ENCODE measurements around the gene HOXA3. TPM values are rescaled to one million over a fixed set of nuclear protein-coding genes. Genes with fewer than 3 reads are reported as not detected.

Gene HOXA3
- polyA plus RNA-seq, 1 donor: 14.3 TPM

- DNase-seq (ENCODE audit: low read depth): no peak
Measured at GRCh38 chr7:27189295-27189996, 37.1 kb upstream of the HOXA3 start.

- no peak for DNase-seq (ENCODE audit: low read depth)
Measured at GRCh38 chr7:27188386-27189294, 36.3 kb upstream of the HOXA3 start.

DNA sequence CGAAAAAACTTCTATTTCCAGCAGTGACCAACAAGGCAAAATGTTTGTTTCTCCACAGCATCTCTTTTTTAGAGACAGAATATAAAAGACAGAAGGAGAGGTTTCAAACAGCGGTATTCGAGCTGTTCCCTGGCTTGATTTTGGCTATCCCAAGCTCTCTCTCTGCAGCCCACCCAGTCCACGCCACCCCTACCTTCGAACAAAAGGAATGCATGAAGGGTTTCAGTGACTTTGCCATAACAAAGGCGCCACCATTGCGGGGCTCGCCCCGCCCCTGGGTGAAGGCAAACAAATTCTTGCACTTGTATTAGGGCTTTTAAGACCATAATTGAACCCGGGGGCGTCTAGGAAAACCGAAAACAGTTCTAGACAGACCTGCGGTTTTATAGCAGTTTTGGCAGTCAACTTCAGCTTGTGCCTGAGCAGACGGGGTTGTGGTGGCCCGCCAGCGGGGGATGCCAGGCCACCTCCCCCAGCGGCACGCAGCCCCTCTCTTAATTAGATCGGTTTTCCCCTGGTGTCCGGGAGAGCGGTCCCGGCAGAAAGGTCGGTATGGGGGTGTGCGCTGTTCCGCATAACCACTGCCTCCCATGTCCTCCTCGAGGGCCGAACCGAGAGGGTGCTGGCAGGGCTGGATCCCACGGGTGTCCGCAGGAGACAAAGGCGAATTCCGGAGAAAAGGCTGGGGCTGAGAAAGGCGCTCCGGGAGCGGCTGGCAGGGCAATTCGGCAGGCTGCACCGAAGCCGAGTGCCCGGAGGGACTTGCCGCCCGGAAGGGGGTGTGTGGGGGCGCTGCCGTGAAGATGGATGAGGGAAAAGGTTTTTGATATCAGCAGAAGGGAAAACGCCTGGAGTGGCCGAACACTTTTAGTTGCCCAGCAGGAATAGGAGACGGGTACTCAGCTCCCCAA, 35.3 kb upstream of the HOXA3 start:
- no peak for DNase-seq (ENCODE audit: low read depth)

DNA sequence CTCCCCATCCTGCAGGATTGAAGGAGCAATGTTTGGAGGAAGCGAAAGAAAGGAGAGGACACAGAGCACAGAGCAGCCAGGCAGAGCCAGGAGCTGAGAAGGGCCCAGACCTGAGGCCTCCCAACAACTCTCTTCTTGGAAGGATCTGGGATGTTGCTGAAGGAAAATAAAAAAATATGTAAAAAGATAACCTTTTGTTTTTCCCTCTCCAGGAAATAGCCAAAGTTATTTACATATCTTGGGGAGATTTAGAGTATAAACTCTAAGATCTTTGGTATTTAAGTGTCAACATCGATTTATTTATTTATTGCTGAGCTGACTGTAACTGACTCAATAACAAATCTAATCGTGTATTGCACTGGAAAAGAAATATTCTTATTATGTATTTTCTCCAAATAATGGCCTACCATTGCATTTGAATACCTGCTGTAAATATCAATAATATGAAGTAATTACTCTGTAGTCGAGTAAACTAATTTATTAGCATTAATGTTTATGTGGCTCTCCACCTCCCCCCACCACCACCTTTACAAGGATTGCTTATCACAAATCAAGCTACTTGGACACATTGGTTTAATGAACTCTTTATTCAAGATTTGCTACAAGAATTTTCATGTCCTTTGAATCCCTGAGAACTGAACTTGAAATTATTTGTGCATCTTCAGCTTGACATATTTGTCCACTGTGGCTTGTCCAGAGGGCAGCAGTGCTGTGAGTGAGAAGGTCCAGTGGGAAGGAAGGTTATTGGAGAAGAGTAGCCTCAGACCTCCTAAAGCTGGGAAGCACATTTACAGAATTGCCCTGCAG, 34.5 kb upstream of the HOXA3 start:
- no peak for DNase-seq (ENCODE audit: low read depth)

- no peak for DNase-seq (ENCODE audit: low read depth)
Measured at GRCh38 chr7:27185854-27186667, 33.7 kb upstream of the HOXA3 start.

GRCh38 chr7:27185013-27185853, 32.9 kb upstream of the HOXA3 start, which contains the start of gene HOXA11:
HOXA11 (minus strand) TSS chr7:27185232; CDS start chr7:27185144, 88 bp downstream.
- DNase-seq (ENCODE audit: low read depth): no peak

DNA sequence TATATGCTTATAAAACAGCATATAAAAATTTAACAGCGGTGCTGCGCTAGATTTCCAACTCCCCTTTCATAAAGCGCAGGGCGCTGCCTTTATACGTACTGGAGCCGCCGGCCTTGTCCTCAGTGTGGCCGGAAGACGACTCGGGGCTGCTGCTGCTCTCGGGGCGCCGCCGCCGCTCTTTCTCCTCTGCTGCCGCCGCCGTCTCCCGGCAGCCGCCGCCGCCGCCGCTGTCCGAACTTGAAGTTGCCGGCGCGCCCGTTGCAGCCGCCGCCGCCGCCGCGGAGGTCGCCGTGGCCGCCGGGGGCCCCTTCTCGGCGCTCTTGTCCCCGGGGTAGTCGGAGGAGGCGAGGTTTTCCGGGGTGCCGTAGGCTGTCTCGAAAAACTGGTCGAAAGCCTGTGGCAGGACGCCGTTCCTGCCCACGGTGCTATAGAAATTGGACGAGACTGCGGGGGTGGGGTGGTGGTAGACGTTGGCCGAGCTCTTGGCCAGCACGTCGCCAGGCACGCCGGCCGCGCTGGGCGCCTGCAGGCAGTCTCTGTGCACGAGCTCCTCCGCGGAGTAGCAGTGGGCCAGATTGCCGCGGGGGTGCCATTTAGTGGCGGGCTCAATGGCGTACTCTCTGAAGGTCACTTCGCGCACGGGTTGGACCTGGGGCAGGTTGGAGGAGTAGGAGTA, 32.1 kb upstream of the HOXA3 start:
- DNase-seq (ENCODE audit: low read depth): no peak

DNA sequence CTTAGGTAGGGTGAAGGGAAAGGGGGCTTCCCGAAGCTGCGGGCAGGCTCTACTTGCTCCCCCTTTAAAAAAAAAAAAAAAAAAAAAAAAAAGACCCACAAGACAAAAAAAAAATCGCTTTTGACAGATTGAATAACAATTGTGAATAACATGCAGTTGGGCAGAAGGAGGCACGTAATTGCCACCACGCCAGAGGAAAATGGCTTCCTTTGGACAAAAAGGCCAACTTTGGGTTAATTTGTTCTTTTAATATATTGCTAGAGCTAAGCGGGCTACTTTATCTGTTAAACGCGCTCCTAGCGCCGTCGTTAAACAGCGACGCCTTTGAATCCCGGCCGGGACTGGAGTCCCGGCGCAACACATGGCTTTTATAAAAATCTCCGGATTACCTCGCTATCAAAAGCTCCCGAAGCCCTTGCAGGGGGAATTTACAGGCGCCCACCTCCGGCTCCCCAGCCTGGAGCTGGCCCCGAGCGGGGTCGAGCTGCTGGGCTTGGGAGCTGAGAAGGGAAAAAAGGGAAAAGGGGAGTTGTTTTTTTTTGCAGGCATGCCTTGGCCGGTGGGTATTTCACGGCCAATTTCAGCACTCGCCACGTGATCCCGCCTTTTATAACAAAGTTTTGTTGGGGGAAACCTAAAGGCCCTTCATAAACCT, 31.4 kb upstream of the HOXA3 start:
- DNase-seq (ENCODE audit: low read depth): no peak

DNA sequence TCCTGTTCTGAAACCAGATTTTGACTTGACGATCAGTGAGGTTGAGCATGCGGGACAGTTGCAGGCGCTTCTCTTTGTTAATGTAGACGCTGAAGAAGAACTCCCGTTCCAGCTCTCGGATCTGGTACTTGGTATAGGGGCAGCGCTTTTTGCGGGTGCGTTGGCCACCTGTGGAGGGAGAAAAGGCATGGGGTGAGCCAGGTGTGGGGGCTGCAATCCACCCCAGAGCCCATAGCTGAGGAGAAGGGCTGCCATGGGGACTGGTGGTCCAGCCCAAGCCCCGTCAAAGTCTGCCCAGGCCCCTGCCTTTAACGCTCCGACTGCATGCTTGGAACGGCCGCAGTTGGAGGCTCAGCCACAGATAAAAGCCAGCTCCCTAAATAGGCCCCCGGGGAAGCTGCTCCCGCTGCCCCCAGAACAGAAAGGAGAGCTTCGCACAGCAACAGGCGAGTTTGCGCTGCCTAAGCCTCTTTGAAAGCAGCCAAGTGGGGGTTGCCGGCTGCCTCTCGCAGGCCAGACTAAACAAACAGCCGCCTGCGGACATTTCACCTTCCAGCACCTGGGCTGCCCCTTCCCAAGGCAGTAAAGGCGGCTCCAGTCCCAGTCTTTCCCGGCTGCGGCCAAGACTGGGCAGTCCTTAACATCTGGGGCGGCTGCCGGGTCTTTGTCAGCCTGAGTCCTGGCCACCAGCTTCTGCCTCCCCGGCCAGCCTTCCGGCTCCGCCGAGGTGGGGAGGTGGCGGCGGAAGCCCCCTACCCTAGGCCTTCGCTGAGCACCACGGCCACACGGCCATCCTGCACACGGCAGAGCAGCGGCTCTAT, 30.7 kb upstream of the HOXA3 start:
- DNase-seq (ENCODE audit: low read depth): no peak

DNA sequence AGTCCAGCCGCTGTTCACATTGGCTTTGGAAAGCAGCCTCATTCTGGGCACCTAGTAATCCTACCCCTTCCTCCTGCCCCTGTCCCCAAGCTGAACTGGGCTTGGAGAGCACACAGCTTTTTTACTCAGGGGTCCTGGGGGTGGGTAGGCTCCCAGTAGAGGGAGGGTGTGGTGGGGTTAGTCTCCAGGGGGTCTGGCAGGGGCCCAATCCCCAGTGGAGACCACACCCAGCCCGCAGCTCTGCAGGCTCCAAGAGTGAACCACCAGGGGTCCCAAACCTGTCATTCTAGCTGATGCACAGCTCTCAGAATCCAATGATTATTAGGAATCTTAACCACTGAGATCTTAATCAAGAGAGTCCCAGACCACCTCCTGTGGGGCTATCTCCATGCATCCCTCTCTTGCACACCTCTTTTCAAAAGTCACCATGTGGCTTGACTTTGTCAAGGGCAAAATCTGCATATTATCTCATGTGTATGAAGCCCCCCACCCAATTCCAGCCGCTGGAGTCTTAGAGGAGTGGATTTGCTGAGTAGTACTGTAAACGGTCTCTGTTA, 30.0 kb upstream of the HOXA3 start:
- no peak for DNase-seq (ENCODE audit: low read depth)

DNA sequence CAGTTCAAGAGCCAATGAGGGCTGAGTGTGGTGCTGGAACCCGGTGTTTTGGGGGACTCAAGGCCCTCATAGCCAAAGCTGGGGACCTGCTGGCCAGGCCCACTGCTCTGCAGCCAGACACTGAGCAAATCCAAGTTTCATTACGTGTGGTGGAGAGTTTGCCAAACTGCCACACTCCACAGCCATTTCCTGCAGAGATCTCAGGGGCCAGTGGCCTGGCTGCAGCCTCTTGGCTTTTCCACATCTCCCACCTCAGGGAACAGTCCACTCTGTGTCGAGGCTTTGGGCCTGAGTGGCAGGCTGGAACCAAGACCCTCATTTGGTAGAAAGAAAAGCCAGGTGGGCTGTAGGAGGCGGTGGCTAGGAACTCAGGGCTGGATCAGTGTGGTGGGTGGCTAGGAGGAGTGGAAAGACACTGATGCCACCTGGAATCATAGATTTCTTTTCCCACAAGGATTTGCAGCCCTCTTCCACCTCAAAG, 29.5 kb upstream of the HOXA3 start:
- no peak for DNase-seq (ENCODE audit: low read depth)

GRCh38 chr7:27180431-27181420, 28.3 kb upstream of the HOXA3 start:
- no peak for DNase-seq (ENCODE audit: low read depth)

DNA sequence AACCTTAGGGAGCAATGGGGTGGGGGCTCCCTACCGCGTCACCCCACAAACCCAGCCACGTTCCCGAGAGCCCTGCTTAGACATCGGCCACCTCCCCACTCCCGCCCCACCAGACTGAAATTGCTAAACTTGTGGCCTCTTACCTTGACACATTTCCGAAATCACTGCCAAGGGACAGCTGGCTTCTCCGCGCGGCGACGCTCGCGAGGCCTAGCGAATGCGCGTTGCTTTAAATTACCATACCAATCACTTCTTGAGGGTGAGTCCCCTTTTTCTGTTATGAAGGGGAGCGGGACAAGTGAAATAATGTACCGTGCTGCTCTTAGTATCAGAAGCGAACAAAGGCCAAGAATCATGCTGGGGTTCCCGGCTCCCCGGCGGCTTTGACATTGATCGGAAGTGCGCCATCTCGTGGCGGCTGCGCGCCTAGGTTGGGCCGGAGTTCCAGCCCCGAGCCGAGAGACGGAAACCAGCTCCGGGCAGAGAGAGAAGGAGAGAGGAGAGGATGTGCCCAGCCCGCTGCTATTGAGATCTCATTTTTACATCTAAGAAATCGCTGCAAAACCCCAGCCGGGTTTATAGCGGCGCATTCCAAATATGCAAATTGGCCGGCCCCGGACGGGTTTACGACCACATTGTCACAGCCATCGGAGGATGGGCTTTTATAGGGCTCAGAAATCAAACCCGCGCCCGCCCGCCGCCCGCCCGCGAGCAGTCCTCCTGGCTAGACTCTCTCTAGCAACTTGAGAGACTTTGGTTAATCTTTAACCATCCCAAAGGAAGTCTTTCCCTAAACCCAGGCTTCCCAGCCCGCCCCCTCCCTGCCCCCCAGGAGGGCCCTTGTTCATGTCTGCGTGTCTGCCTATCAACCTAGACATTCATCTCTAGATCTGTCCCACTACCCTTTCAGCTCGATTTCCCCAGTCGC, 27.4 kb upstream of the HOXA3 start:
- no peak for DNase-seq (ENCODE audit: low read depth)

- no peak for DNase-seq (ENCODE audit: low read depth)
Measured at GRCh38 chr7:27179030-27179429, 26.6 kb upstream of the HOXA3 start.

Data from forelimb muscle (tissue), 1 donor.